ENCODE data around the gene BMP4.

GRCh38 chr14:53912021-53912420 lies 44.6 kb downstream of the BMP4 start:
- TF ChIP-seq ELF4 (CRISPR knock-in tag; IDR thresholded peaks at IDR 0.05; ENCODE audit: borderline replicate concordance) (no peak), CTCF (CRISPR knock-in tag; IDR thresholded peaks at IDR 0.05) (no peak), TCF12 (IDR thresholded peaks at IDR 0.05) (no peak), TCF12 (CRISPR knock-in tag; IDR thresholded peaks at IDR 0.05) (no peak), ZNF24 (IDR thresholded peaks at IDR 0.05) (no peak), XBP1 (CRISPR knock-in tag; IDR thresholded peaks at IDR 0.05) (no peak), PRMT3 (CRISPR knock-in tag; IDR thresholded peaks at IDR 0.05; ENCODE audit: borderline replicate concordance, low read depth) (no peak), BHLHE40 (IDR thresholded peaks at IDR 0.05; ENCODE audit: low read length) (no peak), ZSCAN22 (CRISPR knock-in tag; IDR thresholded peaks at IDR 0.05) (no peak), HNF4A (CRISPR knock-in tag; IDR thresholded peaks at IDR 0.05) (no peak)
- TF ChIP-seq, protein P1, sequence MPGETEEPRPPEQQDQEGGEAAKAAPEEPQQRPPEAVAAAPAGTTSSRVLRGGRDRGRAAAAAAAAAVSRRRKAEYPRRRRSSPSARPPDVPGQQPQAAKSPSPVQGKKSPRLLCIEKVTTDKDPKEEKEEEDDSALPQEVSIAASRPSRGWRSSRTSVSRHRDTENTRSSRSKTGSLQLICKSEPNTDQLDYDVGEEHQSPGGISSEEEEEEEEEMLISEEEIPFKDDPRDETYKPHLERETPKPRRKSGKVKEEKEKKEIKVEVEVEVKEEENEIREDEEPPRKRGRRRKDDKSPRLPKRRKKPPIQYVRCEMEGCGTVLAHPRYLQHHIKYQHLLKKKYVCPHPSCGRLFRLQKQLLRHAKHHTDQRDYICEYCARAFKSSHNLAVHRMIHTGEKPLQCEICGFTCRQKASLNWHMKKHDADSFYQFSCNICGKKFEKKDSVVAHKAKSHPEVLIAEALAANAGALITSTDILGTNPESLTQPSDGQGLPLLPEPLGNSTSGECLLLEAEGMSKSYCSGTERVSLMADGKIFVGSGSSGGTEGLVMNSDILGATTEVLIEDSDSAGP (CRISPR knock-in tag; IDR thresholded peaks at IDR 0.05; ENCODE audit: borderline replicate concordance): no peak
- TF ChIP-seq, protein P2, sequence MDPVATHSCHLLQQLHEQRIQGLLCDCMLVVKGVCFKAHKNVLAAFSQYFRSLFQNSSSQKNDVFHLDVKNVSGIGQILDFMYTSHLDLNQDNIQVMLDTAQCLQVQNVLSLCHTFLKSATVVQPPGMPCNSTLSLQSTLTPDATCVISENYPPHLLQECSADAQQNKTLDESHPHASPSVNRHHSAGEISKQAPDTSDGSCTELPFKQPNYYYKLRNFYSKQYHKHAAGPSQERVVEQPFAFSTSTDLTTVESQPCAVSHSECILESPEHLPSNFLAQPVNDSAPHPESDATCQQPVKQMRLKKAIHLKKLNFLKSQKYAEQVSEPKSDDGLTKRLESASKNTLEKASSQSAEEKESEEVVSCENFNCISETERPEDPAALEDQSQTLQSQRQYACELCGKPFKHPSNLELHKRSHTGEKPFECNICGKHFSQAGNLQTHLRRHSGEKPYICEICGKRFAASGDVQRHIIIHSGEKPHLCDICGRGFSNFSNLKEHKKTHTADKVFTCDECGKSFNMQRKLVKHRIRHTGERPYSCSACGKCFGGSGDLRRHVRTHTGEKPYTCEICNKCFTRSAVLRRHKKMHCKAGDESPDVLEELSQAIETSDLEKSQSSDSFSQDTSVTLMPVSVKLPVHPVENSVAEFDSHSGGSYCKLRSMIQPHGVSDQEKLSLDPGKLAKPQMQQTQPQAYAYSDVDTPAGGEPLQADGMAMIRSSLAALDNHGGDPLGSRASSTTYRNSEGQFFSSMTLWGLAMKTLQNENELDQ (CRISPR knock-in tag; IDR thresholded peaks at IDR 0.05; ENCODE audit: borderline replicate concordance): no peak

Measured in HepG2 (cell line).